OCI-LY1 (cell line): ENCODE measurements around the gene LRRC63.

Source experiments
- EZH2 ChIP-seq: fragments of 200-600 bp; sonication (generic), shearing (Covaris generic); IDR thresholded peaks from 2 replicates; pipeline ENCODE4 v1.8.0; 2017; ENCODE audit warnings: borderline replicate concordance, mixed run types, mild to moderate bottlenecking, antibody characterized with exemption, low read length, moderate library complexity, mixed read lengths
- TF ChIP-seq, protein P1 (sequence below): fragments of 200-600 bp; sonication (generic), shearing (Covaris generic); IDR thresholded peaks from 2 replicates; pipeline ENCODE4 v1.5.1; 2017; ENCODE audit warnings: mild to moderate bottlenecking, antibody characterized with exemption, low read length, moderate library complexity, mixed read lengths

DNA sequence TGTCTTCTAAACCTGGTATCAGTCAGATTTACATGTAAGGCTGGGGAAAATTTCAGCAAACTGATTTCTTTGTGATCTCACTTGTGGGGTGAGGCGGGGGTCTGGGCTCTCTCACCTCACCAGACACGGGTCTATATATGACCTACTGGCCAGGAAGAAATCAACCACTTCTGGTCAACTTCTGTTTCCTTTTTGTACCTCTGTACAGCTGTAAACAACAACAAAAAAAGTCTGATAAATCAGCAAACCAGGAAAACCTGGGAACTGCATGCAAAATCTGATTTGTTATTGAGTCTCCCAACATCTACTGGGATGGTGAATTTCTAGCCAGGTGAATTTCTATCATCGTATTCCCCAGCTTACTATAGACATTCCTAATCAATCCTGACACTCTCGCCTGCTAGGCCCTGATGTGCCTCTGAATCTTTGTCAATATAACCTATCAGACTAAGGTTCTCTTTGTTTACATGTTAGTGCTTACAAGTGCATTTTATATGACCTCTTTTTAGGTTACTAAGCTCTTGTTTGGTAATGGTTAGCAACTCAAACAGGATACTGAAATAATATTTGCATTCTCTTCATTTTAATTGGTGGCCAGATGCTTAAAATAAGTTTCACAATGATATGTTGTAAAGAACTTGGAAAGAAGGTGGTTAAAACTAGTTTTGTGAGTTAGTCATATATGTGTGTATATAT lies 77.7 kb downstream of the LRRC63 start:
- no peak for TF ChIP-seq EZH2
- TF ChIP-seq, protein P1, sequence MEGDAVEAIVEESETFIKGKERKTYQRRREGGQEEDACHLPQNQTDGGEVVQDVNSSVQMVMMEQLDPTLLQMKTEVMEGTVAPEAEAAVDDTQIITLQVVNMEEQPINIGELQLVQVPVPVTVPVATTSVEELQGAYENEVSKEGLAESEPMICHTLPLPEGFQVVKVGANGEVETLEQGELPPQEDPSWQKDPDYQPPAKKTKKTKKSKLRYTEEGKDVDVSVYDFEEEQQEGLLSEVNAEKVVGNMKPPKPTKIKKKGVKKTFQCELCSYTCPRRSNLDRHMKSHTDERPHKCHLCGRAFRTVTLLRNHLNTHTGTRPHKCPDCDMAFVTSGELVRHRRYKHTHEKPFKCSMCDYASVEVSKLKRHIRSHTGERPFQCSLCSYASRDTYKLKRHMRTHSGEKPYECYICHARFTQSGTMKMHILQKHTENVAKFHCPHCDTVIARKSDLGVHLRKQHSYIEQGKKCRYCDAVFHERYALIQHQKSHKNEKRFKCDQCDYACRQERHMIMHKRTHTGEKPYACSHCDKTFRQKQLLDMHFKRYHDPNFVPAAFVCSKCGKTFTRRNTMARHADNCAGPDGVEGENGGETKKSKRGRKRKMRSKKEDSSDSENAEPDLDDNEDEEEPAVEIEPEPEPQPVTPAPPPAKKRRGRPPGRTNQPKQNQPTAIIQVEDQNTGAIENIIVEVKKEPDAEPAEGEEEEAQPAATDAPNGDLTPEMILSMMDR: no peak
